Activated CD8-positive, alpha-beta memory T cell treated with anti-CD3 and anti-CD28 coated beads, Interleukin-2, amount 50 U/mL, for 1 hour (primary cell): Measurements from ENCODE around the gene STT3A.
A peak's percentile ranks its signal among the peaks of the same experiment; 100 is the strongest.

Experiments used
- DNase-seq: peaks from one replicate; pipeline ENCODE4 v3.0.0-alpha.2; 2020; ENCODE audit errors: extremely low read depth

The STT3A gene

DNA sequence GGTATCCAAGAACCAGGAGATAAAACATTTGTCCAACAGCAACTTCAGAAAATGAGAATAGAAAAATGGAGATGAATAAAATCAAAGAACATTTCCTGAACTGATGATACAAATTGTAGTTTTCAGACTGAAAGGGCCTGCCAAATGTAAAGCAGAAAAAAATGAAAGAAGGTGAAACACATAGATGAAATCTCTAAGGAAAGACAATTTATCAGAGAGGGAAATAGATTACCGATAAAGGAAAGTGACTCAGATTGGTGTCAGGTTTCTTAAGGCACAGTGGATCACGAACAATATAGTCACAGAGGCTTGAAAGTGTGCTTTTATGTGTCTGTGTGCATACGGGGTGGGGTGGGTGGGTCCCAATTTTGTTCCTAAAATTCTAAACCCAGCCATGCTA is 4.1 kb upstream of the STT3A start:
- no peak for DNase-seq

GRCh38 chr11:125591649-125592304 is 875 bp upstream of the STT3A start:
- no peak for DNase-seq

DNA sequence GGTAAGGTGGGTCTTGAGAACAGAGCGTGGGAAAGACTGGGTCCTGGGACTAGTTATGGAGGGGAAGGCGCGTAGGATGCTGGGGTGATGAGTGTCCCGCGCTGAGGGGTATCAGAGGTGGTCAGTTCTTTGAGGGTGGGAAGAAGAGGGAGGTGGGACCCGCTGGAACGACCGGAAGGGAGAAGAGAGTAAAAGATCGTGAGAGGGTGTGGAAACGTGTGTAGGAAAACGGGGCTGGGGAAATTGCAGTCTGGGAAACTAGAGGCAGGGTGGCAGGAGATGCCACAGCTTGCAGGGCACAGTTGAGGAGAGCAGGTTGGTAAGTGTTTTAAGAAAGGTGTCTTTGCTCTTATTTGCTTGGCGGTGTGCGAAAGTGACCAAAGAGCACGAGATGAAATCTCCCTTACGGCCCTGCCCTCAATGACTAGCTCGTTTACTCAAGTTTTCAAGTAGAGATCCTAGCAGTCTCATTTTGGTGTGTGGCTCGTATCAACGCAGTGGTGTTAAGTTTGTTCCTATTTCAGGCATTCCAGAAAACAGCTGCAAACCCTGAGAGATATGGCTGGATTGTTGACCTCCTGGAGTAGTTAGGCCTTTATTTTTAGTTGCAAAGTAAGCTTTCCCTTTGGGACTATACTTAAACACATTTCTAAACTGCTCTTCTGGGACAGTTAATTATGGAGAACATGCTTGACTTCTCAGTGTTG is 615 bp downstream of the STT3A start:
- DNase-seq: no peak

DNA sequence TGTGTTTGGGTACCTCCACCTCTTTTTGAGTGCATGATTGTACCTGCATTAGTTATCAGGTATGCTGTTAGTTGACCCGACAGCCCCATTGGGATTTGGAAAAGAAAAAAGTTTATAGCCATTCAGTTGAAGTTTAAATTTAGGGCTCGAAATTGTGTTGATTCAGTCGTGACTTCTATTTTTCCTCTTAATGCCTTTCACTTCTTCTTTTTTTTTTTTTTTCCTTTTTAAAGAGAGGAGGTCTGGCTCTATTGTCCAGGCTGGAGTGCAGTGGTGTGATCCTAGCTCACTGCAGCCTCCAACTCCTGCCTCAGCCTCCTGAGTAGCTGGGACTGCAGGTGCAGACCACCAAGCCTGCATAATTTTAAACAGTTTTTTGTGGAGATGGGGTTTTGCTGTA is 2.3 kb downstream of the STT3A start:
- no peak for DNase-seq

- no peak for DNase-seq
Observed at GRCh38 chr11:125600663-125601062, 8.0 kb downstream of the STT3A start.

GRCh38 chr11:125603207-125603606 is 10.6 kb downstream of the STT3A start:
- no peak for DNase-seq

DNA sequence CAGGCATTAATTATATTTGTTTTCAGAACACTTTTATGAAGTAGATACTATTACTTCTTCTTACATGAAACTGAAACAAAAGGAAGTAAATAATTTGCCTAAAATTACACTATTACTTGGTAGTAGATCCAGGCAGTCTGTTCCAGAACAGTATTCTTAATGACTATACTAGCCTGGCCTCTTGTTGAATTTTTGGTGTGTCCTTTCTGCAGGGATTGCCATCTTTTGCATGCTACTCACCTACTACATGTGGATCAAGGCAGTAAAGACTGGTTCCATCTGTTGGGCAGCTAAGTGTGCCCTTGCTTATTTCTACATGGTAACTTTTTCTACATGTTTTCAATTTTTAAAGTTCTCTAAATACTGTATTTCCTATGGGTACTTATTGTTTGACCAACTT is 12.8 kb downstream of the STT3A start:
- no peak for DNase-seq

DNA sequence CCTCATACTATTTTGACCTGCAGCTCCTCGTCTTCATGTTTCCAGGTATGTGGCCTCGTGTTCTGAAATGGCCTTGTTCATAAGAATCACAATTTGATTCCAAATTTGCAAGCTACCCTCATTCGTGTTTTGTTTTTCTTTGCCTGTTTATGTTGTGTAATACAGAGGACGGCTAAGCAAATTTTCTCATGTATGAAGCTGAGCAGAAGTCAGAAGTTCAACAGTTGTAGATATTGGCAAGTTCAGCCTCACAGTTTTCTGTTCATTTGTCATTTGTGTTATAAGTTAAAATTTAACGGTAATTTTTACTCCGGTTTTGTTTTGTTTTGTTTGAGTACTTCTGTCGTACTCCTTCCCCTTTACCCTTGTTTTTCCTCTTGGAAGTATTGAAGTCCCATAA is 16.9 kb downstream of the STT3A start:
- DNase-seq: no peak

DNA sequence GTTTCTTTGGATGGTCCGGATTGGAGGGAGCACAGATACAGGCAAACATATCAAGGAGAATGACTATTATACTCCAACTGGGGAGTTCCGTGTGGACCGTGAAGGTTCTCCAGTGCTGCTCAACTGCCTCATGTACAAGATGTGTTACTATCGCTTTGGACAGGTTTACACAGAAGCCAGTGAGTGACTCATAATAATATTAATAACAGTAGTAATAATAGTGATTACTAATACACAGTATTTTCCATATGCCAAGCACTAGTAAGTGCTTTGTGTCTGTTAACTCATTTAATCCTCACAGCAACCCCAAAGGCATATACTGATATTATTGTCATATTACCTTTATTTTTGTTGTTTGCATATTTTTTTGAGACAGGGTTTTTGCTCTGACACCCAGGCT is 25.7 kb downstream of the STT3A start:
- no peak for DNase-seq

DNA sequence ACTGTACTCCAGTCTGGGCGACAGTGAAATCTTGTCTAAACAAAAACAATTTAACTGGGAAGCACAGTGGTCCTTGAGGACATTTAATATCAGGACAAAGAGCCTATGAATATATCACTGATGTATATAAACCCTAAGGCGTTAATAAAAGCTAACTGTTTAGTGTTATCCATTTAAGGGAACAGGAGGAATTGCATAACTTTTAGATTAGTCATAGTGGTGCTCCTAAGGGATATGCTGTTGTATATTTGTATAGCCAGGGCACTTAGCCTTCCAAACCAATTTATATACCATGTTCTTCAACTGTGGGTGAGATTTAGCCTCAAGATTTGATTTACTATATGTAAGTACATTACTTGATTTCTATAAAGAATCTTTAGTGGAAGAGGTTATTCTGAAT is 29.3 kb downstream of the STT3A start:
- DNase-seq: no peak

- no peak for DNase-seq
Observed at GRCh38 chr11:125623064-125623463, 30.4 kb downstream of the STT3A start.

- no peak for DNase-seq
Observed at GRCh38 chr11:125624756-125625213, 32.1 kb downstream of the STT3A start, which contains the start of gene CHEK1. CHEK1 (plus strand) TSS chr11:125625163; CDS start chr11:125626769, 1,606 bp downstream.

DNA sequence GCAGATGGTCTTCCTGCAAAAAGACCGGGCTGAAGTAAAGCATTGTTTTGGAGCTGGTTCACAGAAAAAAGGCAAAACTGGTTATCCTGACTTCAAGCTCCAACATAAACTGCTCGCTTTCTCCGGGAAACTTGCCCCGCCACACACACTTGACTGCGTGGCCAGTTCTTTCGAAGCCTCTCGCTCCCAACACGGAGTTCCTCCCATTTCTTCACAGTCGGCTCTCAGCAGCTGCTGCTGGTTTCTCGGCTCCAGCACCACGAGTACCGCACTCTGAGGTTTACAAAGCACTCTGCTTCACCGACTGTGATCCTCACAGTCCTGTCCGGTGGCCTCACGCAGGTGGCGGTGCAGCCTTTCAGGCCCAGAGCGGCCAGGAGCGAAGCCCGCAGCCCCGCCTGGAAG is 32.6 kb downstream of the STT3A start:
- no peak for DNase-seq

- DNase-seq: peak; percentile 38
Observed at GRCh38 chr11:125625630-125626287, 33.1 kb downstream of the STT3A start.

DNA sequence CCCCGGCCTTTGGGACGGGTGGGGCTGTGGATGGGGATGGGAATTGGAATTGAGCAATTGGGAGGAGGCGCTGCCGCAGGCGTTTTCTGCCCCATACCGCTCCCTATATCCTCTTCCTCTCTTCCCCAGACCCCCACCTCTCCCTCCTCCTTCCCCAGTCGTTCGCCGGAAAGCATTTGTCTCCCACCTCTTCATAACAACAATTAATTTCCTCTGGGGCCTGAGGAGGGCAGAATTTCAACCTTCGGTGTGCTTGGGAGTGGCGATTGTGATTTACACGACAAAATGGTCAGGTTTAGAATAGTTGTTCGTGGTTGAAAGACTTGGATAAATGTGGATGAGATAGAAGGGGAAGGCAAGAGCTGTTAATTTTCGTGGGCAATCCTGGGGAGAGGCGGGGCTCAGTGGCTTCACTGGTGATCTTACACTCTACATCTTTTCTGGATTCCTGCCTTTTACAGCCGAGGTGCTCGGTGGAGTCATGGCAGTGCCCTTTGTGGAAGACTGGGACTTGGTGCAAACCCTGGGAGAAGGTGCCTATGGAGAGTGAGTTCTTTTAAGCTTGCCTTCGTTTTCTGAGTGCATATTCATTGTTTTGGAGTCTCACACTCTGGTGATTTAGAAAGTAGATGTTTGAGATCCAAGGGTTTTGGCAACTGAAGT is 33.8 kb downstream of the STT3A start:
- no peak for DNase-seq

DNA sequence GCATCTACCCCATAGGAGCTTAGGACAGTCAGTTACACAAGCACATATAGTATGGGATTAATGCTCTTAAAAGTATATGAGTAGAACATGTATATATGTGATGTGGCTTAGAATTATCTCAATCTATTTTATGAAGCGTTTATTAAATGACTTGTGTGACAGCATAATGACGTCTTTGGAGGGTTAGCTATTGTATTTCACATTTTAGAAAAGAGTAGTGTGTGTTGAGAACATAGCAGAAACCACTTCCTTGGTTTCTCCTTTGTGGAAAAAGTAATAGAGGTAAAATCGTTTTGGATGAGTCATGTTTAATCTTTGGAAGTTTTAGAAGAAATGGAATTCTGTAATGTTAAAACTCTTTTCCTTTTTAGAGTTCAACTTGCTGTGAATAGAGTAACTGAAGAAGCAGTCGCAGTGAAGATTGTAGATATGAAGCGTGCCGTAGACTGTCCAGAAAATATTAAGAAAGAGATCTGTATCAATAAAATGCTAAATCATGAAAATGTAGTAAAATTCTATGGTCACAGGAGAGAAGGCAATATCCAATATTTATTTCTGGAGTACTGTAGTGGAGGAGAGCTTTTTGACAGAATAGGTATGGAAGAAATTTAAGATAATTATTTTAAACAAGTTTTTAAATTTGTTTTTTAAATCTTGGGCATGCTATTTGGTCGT is 34.7 kb downstream of the STT3A start:
- DNase-seq: no peak

DNA sequence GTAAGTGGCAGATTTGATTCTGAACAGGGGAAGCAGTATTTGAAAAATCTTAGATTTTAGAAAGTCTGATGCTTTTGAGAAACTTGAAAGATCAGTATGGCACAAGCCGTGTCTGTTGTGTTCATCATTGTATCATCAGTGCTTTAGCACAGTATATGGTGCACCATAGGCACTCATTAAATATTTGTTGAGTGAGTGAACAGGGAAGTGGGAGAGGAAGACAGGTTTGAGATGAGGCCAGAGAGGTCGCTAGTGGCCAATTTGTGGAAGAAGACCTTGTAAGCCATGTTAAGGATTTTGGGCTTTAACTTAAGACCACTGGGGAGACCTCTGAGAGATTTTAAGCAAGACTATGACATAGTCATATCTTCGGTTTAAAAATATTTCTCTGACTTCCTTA is 45.2 kb downstream of the STT3A start:
- DNase-seq: no peak

GRCh38 chr11:125638315-125638714 is 45.7 kb downstream of the STT3A start:
- DNase-seq: no peak

GRCh38 chr11:125645871-125646270 is 53.2 kb downstream of the STT3A start:
- no peak for DNase-seq

- DNase-seq: no peak
Observed at GRCh38 chr11:125649465-125650166, 57.0 kb downstream of the STT3A start.

DNA sequence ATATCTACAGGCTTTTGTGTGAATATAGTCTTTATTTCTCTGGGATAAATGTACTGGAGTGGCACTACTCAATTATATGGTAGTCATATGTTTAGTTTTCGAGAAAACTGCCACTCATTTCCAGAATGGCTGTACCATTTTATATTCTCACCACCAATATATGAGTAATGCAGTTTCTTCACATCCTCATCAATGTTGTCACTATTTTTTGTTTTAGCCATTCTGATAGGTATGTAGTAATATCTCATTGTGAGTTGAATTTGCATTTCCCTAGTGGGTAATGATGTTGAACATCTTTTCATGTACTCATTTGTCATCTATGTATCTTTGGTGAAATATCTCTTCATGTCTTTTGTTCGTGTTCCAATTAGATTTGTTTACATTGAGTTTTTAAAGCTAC is 70.0 kb downstream of the STT3A start:
- no peak for DNase-seq
